Skeletal muscle satellite cell (primary cell): ENCODE data around the gene PKP3.

Experiments used
- H3K27me3 ChIP-seq: 2 replicates; pipeline ENCODE4 v1.7.0; 2013; ENCODE audit warnings: low read length; ENCODE audit not compliant: control insufficient read depth, insufficient read depth
- H3K36me3 ChIP-seq: 2 replicates; pipeline ENCODE4 v1.7.0; 2013; ENCODE audit warnings: mild to moderate bottlenecking, control low read depth, low read length; ENCODE audit not compliant: insufficient read depth
- H3K4me1 ChIP-seq: 2 replicates; pipeline ENCODE4 v1.7.0; 2013; ENCODE audit warnings: low read length; ENCODE audit not compliant: control insufficient read depth, insufficient read depth
- H3K4me2 ChIP-seq: 2 replicates; pipeline ENCODE4 v1.7.0; 2013; ENCODE audit warnings: mild to moderate bottlenecking, low read length
- H3K4me3 ChIP-seq: 2 replicates; pipeline ENCODE4 v1.7.0; 2013; ENCODE audit warnings: low read length
- H3K9ac ChIP-seq: 2 replicates; pipeline ENCODE4 v1.7.0; 2013; ENCODE audit warnings: mild to moderate bottlenecking, low read depth, low read length, moderate library complexity
- H3K9me3 ChIP-seq: replicated peaks from 2 replicates; pipeline ENCODE4 v1.7.0; 2013; ENCODE audit warnings: mild to moderate bottlenecking, control low read depth, low read length

Gene PKP3

DNA sequence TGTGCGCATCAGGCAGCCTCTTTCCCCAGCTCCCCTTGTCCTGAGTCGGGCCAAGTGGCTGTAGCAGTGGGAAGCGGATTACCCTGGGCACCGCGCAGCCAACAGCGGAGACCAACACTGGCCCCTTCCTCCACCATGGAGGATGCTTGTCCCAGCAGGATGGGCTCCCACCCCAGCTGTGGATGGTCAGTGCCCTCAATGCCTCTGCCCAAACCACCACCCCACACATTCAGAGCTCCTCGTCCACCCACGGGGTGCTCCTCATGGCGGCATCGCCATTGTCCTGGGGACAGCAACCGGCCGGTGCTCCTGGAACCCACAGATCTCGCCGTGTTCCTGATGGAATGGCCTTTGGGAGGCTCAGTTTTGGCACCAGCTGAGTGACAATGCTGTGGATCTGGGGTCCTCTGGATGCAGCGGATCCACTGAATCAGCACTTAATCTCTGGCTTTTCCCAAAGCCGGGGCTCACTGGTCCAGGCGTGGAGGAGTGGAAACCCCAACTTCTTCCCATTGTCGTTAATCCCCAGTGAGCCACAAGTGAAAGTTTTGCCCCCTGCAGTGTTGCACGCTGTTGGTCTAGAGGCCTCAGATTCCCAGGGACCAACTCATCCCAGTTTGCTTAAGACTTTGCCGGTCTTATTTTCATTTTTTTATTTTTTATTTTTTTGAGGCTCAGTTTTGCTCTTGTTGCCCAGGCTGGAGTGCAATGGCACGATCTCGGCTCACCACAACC, 28.9 kb upstream of the PKP3 start:
- no peak overlapping the region for H3K9ac ChIP-seq
- no peaks in the 10 kb centered on the region for H3K9me3 ChIP-seq
- peaks cover 41% of the 10 kb centered on the region for H3K27me3 ChIP-seq
- peaks cover 2% of the 10 kb centered on the region for H3K4me1 ChIP-seq
- H3K4me3 ChIP-seq: no peak overlapping the region
- H3K36me3 ChIP-seq: no peaks in the 10 kb centered on the region
- H3K4me2 ChIP-seq: no peak overlapping the region

GRCh38 chr11:365831-366230, 28.2 kb upstream of the PKP3 start:
- peaks cover 42% of the 10 kb centered on the region for H3K27me3 ChIP-seq
- H3K4me2 ChIP-seq: no peak overlapping the region
- no peaks in the 10 kb centered on the region for H3K9me3 ChIP-seq
- H3K4me3 ChIP-seq: no peak overlapping the region
- peaks cover 2% of the 10 kb centered on the region for H3K4me1 ChIP-seq
- H3K36me3 ChIP-seq: no peaks in the 10 kb centered on the region
- no peak overlapping the region for H3K9ac ChIP-seq

DNA sequence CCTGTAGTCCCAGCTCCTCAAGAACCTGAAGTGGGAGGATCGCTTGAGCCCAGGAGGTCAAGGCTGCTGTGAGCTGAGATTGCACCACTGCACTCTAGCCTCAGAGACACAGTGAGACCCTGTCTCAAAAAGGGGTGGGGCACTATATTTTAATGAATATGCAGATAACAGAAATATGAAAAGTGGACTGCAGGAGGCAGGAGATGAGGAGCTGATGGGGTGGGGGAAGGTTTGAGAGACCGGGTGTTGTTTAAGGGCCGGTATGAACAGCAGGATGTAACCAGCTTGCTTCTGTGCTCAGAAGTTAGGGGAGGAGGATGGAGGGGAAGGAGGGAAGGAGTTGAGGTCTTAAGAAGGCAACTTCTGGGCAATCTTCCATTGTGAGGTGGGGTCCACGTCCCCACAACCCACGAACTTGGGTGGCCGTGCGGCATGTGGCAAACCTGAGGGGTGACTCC, 26.0 kb upstream of the PKP3 start:
- H3K4me1 ChIP-seq: peaks cover 2% of the 10 kb centered on the region
- H3K4me2 ChIP-seq: no peak overlapping the region
- no peak overlapping the region for H3K9ac ChIP-seq
- H3K4me3 ChIP-seq: no peak overlapping the region
- peaks cover 58% of the 10 kb centered on the region for H3K27me3 ChIP-seq
- H3K9me3 ChIP-seq: no peaks in the 10 kb centered on the region
- no peaks in the 10 kb centered on the region for H3K36me3 ChIP-seq

GRCh38 chr11:368414-369335, 25.3 kb upstream of the PKP3 start:
- H3K36me3 ChIP-seq: no peaks in the 10 kb centered on the region
- no peak overlapping the region for H3K4me2 ChIP-seq
- H3K9ac ChIP-seq: no peak overlapping the region
- peaks cover 60% of the 10 kb centered on the region for H3K27me3 ChIP-seq
- H3K9me3 ChIP-seq: no peaks in the 10 kb centered on the region
- peaks cover 2% of the 10 kb centered on the region for H3K4me1 ChIP-seq
- H3K4me3 ChIP-seq: no peak overlapping the region

DNA sequence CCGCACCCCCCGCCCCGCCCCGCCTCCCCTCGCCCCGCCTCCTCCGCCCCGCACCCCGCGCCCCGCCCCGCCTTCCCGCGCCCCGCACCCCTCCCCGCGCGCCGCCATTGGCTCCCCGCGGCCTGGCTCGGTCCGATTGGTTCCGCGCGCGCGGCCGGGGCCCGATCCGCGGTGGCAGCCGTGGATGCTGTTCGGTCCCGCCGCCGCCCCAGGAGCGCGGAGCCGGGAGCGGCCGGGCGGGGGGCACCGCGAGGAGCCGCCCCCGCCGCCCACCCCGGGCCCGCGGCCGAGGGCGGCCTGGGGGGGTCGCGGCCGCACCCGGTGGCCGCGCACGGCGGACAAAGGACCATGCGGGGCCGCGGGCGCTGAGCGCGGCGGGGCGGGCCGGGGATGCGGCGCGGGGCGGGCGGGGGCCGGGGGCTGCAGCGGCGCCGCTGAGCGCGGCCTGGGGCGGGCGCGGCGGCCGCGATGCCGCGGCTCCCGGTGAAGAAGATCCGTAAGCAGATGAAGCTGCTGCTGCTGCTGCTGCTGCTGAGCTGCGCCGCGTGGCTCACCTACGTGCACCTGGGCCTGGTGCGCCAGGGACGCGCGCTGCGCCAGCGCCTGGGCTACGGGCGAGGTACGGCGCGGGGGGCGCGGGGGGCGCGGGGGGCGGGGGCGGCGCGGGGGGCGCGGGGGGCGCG, 24.5 kb upstream of the PKP3 start, which contains the start of gene B4GALNT4:
Gene B4GALNT4, plus strand, starts transcription at position 164 of the 683 bp plus-strand sequence. Its CDS starts 305 bp downstream, at position 469.
- no peak within 1 kb of the TSS for H3K9ac ChIP-seq
- no peaks in the 10 kb centered on the region for H3K36me3 ChIP-seq
- peaks cover 61% of the 10 kb centered on the region for H3K27me3 ChIP-seq
- H3K4me3 ChIP-seq: no peak within 1 kb of the TSS
- no peaks in the 10 kb centered on the region for H3K9me3 ChIP-seq
- H3K4me1 ChIP-seq: peaks cover 2% of the 10 kb centered on the region
- no peak within 1 kb of the TSS for H3K4me2 ChIP-seq

GRCh38 chr11:370070-370941, 23.7 kb upstream of the PKP3 start:
- no peak overlapping the region for H3K4me2 ChIP-seq
- peaks cover 57% of the 10 kb centered on the region for H3K27me3 ChIP-seq
- H3K36me3 ChIP-seq: no peaks in the 10 kb centered on the region
- no peak overlapping the region for H3K4me3 ChIP-seq
- no peak overlapping the region for H3K9ac ChIP-seq
- no peaks in the 10 kb centered on the region for H3K9me3 ChIP-seq
- peaks cover 2% of the 10 kb centered on the region for H3K4me1 ChIP-seq

DNA sequence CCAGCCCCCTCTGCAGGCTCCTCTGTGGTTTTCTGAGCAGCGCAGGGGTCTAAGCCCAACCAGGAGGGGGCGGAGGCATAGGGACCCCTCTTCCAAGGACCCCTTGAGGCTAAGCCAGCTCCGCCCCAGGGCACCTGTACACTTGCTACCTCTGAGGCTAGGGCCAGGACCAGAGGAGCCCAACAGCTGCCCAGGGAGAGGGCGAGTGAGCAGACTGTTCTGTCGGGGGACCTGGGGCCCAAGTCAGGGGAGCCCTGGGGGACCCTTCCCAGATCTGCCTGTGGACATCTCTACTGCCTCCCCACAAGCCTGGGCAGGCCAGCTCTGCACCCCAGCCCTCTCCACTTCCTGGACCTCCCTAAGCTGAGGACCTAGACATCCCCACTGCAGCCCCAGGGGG, 23.0 kb upstream of the PKP3 start:
- Histone ChIP-seq H3K4me3 (no peak overlapping the region), H3K4me2 (no peak overlapping the region), H3K4me1 (peaks cover 2% of the 10 kb centered on the region), H3K36me3 (no peaks in the 10 kb centered on the region), H3K9me3 (no peaks in the 10 kb centered on the region), H3K27me3 (peaks cover 52% of the 10 kb centered on the region), H3K9ac (no peak overlapping the region)

- no peak overlapping the region for H3K4me2 ChIP-seq
- H3K9ac ChIP-seq: no peak overlapping the region
- no peak overlapping the region for H3K4me3 ChIP-seq
- no peaks in the 10 kb centered on the region for H3K9me3 ChIP-seq
- peaks cover 46% of the 10 kb centered on the region for H3K27me3 ChIP-seq
- H3K36me3 ChIP-seq: no peaks in the 10 kb centered on the region
- peaks cover 2% of the 10 kb centered on the region for H3K4me1 ChIP-seq
Observed at GRCh38 chr11:371716-372590, 22.1 kb upstream of the PKP3 start.

DNA sequence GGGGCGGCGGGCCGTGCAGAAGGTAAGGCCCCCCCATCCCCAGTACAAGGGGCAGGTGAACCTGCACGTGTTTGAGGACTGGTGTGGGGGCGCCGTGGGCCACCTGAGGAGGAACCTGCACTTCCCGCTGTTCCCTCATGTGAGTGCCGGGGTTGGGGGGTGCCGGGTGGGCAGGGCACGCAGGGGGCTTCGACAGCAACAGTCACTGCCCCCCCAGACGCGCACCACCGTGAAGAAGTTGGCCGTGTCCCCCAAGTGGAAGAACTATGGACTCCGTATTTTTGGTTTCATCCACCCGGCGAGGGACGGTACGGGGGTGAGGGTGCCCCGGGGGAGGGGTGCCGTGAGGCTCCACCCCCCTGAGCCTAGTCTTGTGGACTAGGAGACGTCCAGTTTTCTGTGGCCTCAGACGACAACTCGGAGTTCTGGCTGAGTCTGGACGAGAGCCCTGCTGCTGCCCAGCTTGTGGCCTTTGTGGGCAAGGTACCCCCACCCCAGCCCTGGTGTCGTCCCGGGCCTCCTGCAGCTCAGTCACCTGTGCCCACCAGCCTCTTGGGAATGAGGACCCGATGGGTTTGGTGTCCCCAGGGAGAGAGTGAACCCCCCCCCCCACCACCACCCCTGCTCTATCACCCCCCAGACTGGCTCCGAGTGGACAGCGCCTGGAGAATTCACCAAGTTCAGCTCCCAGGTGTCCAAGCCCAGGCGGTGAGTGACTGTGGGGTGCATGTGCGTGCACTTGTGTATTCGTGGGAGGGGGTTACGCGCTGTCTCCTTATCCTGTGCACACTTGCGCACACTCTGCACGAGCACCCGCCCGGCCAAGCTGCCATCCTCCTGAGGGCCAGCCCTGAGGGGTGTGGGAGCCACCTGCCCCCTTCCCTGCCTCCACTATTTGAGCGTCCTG, 20.9 kb upstream of the PKP3 start:
- Histone ChIP-seq H3K4me2 (no peak overlapping the region), H3K9ac (no peak overlapping the region), H3K4me3 (no peak overlapping the region), H3K4me1 (peaks cover 2% of the 10 kb centered on the region), H3K36me3 (no peaks in the 10 kb centered on the region), H3K27me3 (peaks cover 41% of the 10 kb centered on the region), H3K9me3 (no peaks in the 10 kb centered on the region)
